NCI-H187 treated with DMSO at 0.1 percent for 48 hours (cell line): Measurements from ENCODE around the gene NRG3.

Experiments
- DNase-seq: peaks from one replicate; lab custom pipeline; 2025; lab: John Stamatoyannopoulos, UW

Gene NRG3

DNA sequence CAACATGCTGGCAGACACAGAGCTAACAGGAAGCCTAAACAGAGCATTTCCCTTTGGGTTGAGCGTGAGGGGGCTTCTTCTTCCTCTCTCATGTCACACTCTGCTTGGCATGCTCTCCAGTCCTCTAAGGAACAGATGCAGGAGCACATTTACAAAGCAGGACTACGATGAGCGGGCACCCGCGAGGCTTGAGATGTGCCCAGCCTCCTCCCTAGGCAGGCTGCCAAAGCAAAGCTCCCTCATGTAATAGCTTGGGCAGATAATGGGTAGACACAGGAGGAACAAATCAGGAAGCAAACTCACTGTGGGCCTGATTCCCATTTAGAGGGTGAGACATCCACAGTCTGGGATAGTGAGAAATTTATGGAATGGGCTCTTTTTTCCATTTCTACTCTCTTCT is 519.1 kb downstream of the NRG3 start:
- no peak for DNase-seq

DNA sequence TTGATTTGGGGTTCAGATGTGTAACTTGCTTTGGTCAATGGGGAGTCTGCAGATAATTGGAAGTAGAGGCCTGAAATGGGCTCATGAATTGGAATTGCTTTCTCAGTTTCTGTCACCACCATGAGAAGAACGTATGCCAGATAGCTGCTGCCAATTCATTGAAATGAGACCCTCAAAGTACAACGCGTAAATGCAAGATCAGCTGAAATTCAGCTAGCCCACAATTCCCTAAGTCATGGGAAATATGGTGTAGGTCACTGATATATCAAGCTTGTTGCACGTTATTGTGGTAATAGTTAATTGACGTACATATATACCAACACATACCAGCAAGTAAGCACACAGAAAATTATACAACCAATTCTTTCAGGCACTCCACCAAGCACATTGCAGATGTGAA is 520.0 kb downstream of the NRG3 start:
- no peak for DNase-seq

DNA sequence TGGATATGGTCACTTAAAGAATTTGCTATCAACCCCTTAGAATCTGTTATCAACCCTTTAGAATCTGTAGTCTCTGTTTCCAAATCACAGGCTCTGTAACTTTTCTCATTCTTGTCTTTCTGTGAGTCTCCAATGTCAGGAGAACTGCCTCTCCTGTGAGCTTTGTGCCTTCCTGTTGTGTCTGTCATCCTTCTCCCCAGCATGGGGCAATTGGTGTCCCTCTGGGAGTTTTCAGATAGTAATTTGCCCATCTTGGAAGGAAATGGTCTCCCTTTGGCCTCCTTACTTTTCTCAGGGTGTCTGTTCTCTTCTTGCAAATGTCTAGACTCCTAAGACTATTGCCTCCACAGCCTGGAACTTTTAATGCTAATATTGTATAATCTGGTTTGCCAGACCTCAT is 521.9 kb downstream of the NRG3 start:
- no peak for DNase-seq

GRCh38 chr10:82397854-82398253 is 522.9 kb downstream of the NRG3 start:
- DNase-seq, result no peak

DNA sequence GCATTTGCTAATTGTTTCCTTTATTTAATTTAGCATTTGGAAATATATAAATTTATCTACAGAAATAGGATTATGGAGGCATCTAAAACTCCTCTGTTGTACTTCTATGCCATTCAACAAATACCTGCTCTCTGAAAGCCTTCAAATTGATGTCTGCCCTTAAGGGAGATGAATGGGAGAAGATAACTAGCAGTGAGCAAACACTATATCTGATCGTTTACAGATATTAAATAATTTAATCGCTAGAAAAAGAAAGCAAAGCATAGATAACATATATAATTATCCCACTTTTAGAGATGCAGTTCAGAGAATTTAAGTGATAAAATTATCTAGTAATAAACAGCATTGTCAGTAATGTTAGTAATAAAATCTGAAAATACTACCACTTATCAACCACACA is 524.9 kb downstream of the NRG3 start:
- DNase-seq, result no peak

GRCh38 chr10:82400841-82401240 is 525.8 kb downstream of the NRG3 start:
- no peak for DNase-seq

- DNase-seq, result no peak
Observed at GRCh38 chr10:82402906-82403401, 528.0 kb downstream of the NRG3 start.

DNA sequence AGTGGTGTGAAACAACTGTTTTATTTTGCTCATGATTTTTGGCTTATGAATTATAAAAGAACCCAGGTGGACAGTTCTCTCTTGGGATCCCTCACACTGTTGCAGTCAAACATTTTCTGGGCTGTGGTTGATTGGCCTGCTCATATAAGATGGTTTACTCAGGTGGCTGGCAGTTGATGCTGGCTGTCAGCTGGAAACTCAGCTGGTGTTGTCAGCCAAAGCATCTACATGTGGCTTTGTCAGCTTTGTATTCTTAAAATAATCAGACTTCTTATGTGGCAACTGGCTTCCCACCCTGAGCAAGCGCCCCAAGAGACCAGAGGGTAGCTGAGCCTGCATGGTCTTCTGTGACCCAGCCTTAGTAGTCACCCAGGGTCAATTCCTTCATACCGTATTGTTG is 534.7 kb downstream of the NRG3 start:
- DNase-seq, result no peak

DNA sequence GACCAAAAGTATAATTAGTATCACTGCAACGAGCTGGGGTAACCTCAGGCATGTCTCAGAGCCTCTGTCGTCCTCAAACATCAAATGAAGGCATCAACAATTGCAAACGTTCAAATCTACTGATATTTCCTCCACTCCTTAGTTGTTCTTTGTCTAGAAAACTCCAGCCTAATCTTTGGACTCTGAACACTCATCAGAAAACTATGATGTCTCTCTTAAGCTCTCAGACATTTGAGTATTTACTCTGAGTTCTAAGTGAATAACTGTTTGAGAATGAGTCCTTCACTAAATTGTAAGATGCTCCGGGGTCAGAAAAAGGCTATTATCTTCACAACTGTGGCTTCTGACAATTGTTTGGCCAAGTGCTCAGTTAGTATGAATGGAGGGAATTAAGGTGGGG is 536.4 kb downstream of the NRG3 start:
- no peak for DNase-seq

DNA sequence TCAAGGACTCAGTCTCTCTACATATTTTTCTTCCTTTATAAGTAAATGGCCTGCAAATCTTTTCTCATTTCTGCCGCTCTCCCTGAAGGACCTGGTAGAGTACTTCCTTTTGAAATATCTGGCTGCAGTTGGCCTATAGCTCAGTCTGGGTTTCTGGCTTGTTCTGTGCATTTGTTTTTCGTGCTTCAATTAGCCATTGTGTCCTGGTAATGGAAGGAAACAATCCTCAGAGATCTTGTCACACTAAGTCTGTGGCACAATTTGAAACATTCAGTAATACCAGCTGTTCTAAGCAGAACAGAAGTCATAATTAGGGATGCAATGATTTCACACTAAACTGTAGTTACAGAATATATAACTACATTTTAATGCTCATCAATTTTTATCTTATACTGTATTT is 545.0 kb downstream of the NRG3 start:
- no peak for DNase-seq

GRCh38 chr10:82429302-82429701 is 554.3 kb downstream of the NRG3 start:
- no peak for DNase-seq

- DNase-seq, result no peak
Observed at GRCh38 chr10:82438277-82438676, 563.3 kb downstream of the NRG3 start.

- no peak for DNase-seq
Observed at GRCh38 chr10:82440775-82441174, 565.8 kb downstream of the NRG3 start.

DNA sequence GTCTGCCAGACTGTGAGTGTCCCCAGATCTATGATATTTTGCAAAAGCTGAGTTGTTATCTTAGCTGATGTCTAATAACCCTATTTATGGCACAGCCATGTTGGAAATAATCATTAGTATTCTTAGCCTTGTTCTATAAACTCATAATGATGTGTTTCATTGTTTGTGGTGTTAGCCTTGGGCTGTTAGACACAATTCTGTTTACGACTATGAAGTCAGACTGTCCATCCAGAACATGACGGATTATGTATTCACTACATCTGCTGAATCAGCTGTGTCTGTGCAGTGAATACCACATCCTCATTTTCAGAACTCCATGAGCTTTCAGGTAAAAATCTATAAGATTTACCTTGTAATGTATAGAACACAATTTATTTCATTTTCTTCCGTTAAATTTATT is 577.1 kb downstream of the NRG3 start:
- DNase-seq, result no peak

GRCh38 chr10:82452676-82453075 is 577.7 kb downstream of the NRG3 start:
- DNase-seq, result no peak

- DNase-seq, result no peak
Observed at GRCh38 chr10:82453678-82454293, 578.8 kb downstream of the NRG3 start.

GRCh38 chr10:82462910-82463551 is 588.0 kb downstream of the NRG3 start:
- no peak for DNase-seq

DNA sequence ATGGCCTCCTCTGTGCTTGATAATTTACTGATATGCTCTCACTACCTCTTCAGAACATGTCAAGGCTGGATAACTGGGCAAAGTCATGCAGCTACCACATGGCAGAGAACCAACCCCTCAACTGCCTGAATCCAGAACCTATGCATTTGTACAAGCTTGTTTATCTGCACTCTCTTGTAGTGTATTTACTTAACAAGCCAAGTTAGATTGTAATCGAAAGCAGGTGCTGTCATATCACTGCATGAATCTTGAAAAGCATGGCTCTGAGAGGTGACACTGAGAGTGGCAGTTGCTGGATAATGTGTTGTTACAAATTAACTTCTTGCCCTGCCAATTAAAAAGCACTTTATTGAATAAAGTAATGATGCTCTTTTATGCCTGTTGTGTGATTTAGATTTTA is 588.6 kb downstream of the NRG3 start:
- DNase-seq, result no peak

DNA sequence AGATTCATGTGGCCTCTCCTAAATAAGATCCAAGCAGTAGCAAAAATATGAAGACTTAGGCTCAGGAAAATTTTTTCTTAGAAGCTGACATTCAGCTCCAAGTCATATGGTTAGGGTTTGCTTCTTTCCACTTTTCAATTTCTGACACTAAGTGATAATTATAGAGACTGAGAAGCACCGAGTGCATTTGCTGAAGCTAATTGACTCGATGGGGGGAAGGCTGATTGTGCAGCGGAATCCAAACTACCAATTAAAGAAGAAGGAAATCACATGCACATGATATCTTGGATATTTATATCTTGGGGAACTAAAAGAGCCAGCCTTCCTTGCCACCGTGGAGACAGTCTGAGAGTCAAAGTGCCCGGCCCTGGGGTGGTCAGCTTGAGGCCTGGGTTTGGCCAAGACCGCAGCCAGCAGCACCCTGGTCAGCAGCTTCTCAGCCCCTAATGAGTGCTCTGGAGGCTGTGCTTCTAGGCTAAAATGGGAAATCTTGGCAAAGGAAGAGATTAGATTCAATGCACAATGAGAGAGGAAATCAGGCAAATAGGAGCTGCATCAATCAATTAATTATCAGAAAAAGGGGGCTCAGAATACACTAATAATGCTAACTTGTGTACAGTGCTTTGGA is 589.3 kb downstream of the NRG3 start:
- DNase-seq, result no peak

DNA sequence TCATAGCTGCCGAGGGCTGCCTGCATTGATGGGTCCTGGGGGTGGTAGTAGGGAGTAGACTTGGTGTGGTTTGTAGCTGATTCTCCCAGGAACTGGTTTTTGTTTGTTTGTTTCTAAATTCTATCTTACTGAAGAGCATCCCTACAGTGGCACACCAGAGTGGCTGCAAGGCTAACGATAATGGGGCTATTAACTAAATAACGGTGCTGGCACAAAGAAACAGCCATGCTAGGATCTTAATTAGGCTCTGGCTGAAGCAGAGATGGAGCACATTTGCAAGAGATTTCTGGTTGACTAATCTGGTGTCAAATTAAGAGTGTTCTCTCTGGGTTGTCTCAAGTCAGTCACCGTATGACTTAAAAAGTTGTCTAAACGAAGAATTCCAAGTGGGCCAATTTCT is 590.0 kb downstream of the NRG3 start:
- DNase-seq, result no peak

GRCh38 chr10:82468453-82468852 is 593.5 kb downstream of the NRG3 start:
- no peak for DNase-seq

DNA sequence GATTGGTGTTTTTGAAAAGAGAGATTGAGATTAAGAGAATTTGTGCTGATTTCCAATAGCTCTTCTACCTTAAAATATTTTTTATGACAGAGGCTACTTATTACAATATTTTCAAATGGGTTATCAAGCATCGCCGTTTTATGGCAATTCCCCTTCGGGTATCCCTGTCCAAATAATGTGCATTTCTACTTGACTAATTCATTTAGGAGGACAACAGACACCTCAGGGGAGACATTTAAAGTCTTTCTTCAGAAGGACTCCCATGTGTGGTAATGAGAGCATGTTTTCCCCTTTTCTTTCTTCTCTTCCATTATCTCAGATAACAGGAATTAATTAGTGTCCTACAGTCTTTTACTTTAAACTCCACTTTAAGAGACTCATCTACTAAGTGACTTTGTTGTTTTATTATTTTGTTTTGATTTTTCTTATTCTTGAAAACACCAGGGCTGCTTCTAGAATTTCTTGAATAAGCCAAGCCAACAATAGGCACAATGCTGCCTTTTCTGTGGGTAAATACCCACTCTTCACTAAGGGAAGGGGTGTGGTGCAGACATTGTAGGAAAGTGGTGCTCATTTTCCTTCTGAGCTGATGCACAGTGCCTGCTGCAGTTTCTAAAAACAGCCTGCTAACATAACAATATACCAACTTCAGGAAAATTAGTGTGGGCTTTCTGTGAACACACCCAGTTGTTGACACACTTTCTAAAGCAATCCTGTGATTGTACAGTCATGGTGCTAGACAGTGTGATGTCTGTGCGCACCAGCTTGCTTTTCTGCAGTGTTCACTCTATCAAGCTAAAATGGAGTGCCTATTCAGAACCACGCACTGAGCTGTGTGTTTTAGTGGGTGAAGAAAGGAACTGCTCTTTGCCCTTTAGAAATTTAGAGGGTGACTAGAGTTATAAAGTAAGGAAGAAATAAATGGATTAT is 597.7 kb downstream of the NRG3 start:
- no peak for DNase-seq
